K562 (cell line): Measurements from ENCODE around the gene WDR31. TPM values are rescaled to one million over a fixed set of nuclear protein-coding genes. Genes with fewer than 3 reads are reported as not detected.

Source experiments
- CBX3 ChIP-seq, 2 experiments: IDR thresholded peaks; 1 replicate in 1 of 2; 2 replicates in 1 of 2; pipeline ENCODE4 v1.6.1; 2012; ENCODE audit warnings: inconsistent platforms in 2 of 2, low read length in 2 of 2, borderline replicate concordance in 1 of 2, control low read depth in 1 of 2
- EHMT2 ChIP-seq: fragments of 450-650 bp; IDR thresholded peaks from 2 replicates; pipeline ENCODE4 v1.6.1; 2018; ENCODE audit warnings: antibody characterized with exemption
- ELF1 ChIP-seq: fragments of 200-800 bp; sonication (Bioruptor generic); IDR thresholded peaks from 2 replicates; pipeline ENCODE4 v1.6.1; 2016; ENCODE audit warnings: missing genetic modification characterization, missing compliant biosample characterization
- ERF ChIP-seq: fragments of 450-650 bp; formaldehyde crosslinking; IDR thresholded peaks from 2 replicates; pipeline ENCODE4 v1.4.0; 2020; ENCODE audit warnings: mild to moderate bottlenecking, mixed read lengths
- ESRRA ChIP-seq: fragments of 450-650 bp; IDR thresholded peaks from 2 replicates; pipeline ENCODE4 v1.6.1; 2014; ENCODE audit warnings: low read depth, mild to moderate bottlenecking, moderate library complexity, borderline replicate concordance
- FOXJ2 ChIP-seq: fragments of 200-800 bp; sonication (Bioruptor generic); IDR thresholded peaks from 2 replicates; pipeline ENCODE4 v1.6.1; 2016; ENCODE audit warnings: missing genetic modification characterization, missing compliant biosample characterization
- GTF2A2 ChIP-seq: IDR thresholded peaks from 2 replicates; pipeline ENCODE4 v1.6.1; 2016; ENCODE audit warnings: mild to moderate bottlenecking, missing genetic modification characterization, missing compliant biosample characterization
- HIVEP1 ChIP-seq: fragments of 250-450 bp; sonication (Bioruptor Pico); IDR thresholded peaks from 2 replicates; pipeline ENCODE4 v1.4.0; 2020; ENCODE audit warnings: mild to moderate bottlenecking
- ILF3 ChIP-seq: fragments of 450-650 bp; IDR thresholded peaks from 2 replicates; pipeline ENCODE4 v1.6.1; 2018; ENCODE audit warnings: antibody characterized with exemption, mild to moderate bottlenecking, moderate library complexity, borderline replicate concordance
- KLF6 ChIP-seq: fragments of 250-450 bp; sonication (Bioruptor Pico); IDR thresholded peaks from 2 replicates; pipeline ENCODE4 v1.4.0; 2020; ENCODE audit warnings: mild to moderate bottlenecking, moderate library complexity, borderline replicate concordance
- POLR3A ChIP-seq: IDR thresholded peaks from 2 replicates; pipeline ENCODE4 v1.6.1; 2011; ENCODE audit warnings: borderline replicate concordance, mild to moderate bottlenecking, moderate library complexity; ENCODE audit not compliant: insufficient read length, insufficient read depth; ENCODE audit errors: extremely low read depth
- PRMT5 ChIP-seq: sonication (generic); formaldehyde crosslinking; IDR thresholded peaks from 2 replicates; pipeline ENCODE4 v1.5.0; 2020; ENCODE audit warnings: missing genetic modification reagents
- RBM17 ChIP-seq: fragments of 200-400 bp; formaldehyde crosslinking; IDR thresholded peaks from 2 replicates; pipeline ENCODE4 v1.6.1; 2017; ENCODE audit warnings: low read depth, mild to moderate bottlenecking, low read length, borderline replicate concordance
- SMARCA5 ChIP-seq: fragments of 450-650 bp; IDR thresholded peaks from 2 replicates; pipeline ENCODE4 v1.6.1; 2016
- SP1 ChIP-seq: sonication (generic); formaldehyde crosslinking; IDR thresholded peaks from 2 replicates; pipeline ENCODE4 v1.8.1; 2022; ENCODE audit warnings: mild to moderate bottlenecking, missing genetic modification reagents
- TEAD2 ChIP-seq: fragments of 450-650 bp; IDR thresholded peaks from 2 replicates; pipeline ENCODE4 v1.6.1; 2016; ENCODE audit warnings: missing genetic modification characterization, control low read depth, missing compliant biosample characterization
- THRAP3 ChIP-seq: fragments of 450-650 bp; IDR thresholded peaks from 2 replicates; pipeline ENCODE4 v1.6.1; 2016; ENCODE audit warnings: mild to moderate bottlenecking, inconsistent platforms, borderline replicate concordance
- TOE1 ChIP-seq, 2 experiments: fragments of 450-650 bp in 1 of 2; sonication (generic) in 1 of 2; formaldehyde crosslinking in 1 of 2; IDR thresholded peaks; 2 replicates each; pipeline versions ENCODE4 v1.7.1 to v1.8.0; 2016 to 2022; ENCODE audit warnings: borderline replicate concordance in 2 of 2, mild to moderate bottlenecking in 2 of 2, antibody characterized with exemption in 1 of 2, inconsistent platforms in 1 of 2, low read depth in 1 of 2, missing genetic modification reagents in 1 of 2, moderate library complexity in 1 of 2
- ZC3H8 ChIP-seq: fragments of 450-650 bp; IDR thresholded peaks from 2 replicates; pipeline ENCODE4 v1.6.1; 2017
- ZNF23 ChIP-seq: fragments of 250-450 bp; sonication (Bioruptor Pico); IDR thresholded peaks from 2 replicates; pipeline ENCODE4 v1.4.0; 2020; ENCODE audit warnings: mild to moderate bottlenecking
- polyA plus RNA-seq, 8 experiments: library from polyadenylated mRNA; depleted of rRNA in 4 of 8; stranded (reverse) in 5 of 8; unstranded in 3 of 8; fragments of >200 nt; fragmentation: Nextera tagmentation in 2 of 8; fragmentation: Illumina TruSeq in 1 of 8; extraction: Ambion mirVana in 2 of 8; extraction: Trizol in 1 of 8; gene quantifications; 2 replicates each; pipeline versions ENCODE4 v1.2.1 to v1.2.3, GENCODE V29; 2011 to 2014; ENCODE audit warnings: inconsistent platforms in 1 of 8, missing spikeins in 1 of 8
- total RNA-seq, 7 experiments: library from RNA; depleted of rRNA in 6 of 7; stranded (reverse); fragments of >200 nt in 6 of 7; fragmentation: Illumina TruSeq in 2 of 7; extraction: Trizol in 2 of 7; gene quantifications; 2 replicates each; pipeline versions ENCODE4 v1.2.1 to v1.2.3, GENCODE V29; 2011 to 2021; ENCODE audit warnings: low replicate concordance in 1 of 7
- TF ChIP-seq, protein P1 (sequence below): fragments of 450-650 bp; formaldehyde crosslinking; conservative IDR thresholded peaks from 2 replicates; pipeline ENCODE4 v1.4.0; 2022; ENCODE audit warnings: mild to moderate bottlenecking, missing genetic modification characterization
- TF ChIP-seq, protein P2 (sequence below), 2 experiments: fragments of 250-450 bp in 1 of 2; fragments of 450-650 bp in 1 of 2; sonication (Bioruptor Pico) in 1 of 2; IDR thresholded peaks; 2 replicates each; pipeline versions ENCODE4 v1.6.1 to v1.8.0; 2016 to 2021; ENCODE audit warnings: mild to moderate bottlenecking in 2 of 2, moderate library complexity in 2 of 2, missing compliant biosample characterization in 1 of 2, missing genetic modification characterization in 1 of 2
- TF ChIP-seq, protein P3 (sequence below): conservative IDR thresholded peaks from 2 replicates; pipeline ENCODE4 v1.6.1; 2011; ENCODE audit warnings: low read depth, mild to moderate bottlenecking, low read length; ENCODE audit not compliant: control insufficient read depth

The WDR31 gene
- total and polyA plus RNA-seq, 9 of the 15 experiments (the other 6 are each of a cell fraction or from before 2014, with no cell fraction given), result 0.35 to 1.8 (median 0.95) TPM

DNA sequence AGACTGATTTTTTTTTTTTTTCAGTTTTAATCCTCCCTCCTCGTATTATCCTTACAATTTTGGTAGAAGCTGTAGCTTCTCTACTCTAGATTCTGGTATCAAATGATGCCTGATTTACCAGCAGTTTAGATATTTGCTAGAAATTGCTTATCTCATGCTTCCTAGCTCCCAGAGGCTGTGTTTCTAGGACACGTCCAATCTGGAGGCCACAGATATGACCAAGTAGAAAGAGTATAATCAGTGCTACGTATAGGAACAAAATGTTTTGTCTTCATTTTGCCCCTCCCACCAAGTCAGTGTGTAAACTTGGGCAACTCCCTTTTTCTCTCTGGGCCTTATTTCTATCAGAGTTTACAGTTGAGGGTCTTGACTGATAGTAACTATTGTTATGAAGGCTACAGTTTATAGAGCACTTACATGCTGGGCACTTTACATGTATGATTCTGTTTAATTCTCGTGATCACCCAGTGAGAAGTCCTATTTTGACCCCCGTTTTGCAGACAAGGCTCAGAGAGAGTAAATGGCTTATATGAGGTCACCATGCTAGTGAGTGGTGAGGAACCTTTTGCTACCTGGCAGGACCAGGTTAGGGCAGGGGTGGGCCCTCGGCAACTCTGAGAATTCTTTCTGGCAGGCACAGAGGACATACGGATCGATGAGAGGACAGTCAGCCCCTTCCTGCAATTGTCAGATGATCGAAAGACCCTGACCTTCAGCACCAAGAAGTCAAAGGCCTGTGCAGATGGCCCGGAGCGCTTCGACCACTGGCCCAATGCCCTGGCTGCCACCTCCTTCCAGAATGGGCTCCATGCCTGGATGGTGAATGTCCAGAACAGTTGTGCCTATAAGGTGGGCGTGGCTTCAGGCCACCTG is 29.1 kb upstream of the WDR31 start (continued):
- TF ChIP-seq POLR3A, result no peak
- no peak for TF ChIP-seq ELF1 (tag)
- no peak for TF ChIP-seq ESRRA
- no peak for TF ChIP-seq TEAD2
- TF ChIP-seq HIVEP1 (CRISPR knock-in tag), result no peak
- TF ChIP-seq ILF3, result no peak
- TF ChIP-seq ERF (CRISPR knock-in tag), result no peak
- no peak for TF ChIP-seq EHMT2
- TF ChIP-seq CBX3 (IDR thresholded peaks at IDR 0.05; ENCODE audit: borderline replicate concordance in 1 of 2, low read length in 2 of 2), result 0 out of 3 replicates have a peak, but pooled peaks of 1 of the 2 experiments have one; percentile 11
- no peak for TF ChIP-seq PRMT5
- TF ChIP-seq RBM17, result no peak
- TF ChIP-seq GTF2A2, result no peak
- TF ChIP-seq THRAP3, result no peak
- TF ChIP-seq, protein P1, sequence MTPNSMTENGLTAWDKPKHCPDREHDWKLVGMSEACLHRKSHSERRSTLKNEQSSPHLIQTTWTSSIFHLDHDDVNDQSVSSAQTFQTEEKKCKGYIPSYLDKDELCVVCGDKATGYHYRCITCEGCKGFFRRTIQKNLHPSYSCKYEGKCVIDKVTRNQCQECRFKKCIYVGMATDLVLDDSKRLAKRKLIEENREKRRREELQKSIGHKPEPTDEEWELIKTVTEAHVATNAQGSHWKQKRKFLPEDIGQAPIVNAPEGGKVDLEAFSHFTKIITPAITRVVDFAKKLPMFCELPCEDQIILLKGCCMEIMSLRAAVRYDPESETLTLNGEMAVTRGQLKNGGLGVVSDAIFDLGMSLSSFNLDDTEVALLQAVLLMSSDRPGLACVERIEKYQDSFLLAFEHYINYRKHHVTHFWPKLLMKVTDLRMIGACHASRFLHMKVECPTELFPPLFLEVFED (CRISPR knock-in tag), result no peak
- no peak for TF ChIP-seq ZC3H8
- TF ChIP-seq FOXJ2 (tag), result 0 out of 2 replicates have a peak, but pooled peaks have one; percentile 44
- TF ChIP-seq, protein P2, sequence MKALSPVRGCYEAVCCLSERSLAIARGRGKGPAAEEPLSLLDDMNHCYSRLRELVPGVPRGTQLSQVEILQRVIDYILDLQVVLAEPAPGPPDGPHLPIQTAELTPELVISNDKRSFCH (CRISPR knock-in tag; IDR thresholded peaks at IDR 0.05), result no peak
- TF ChIP-seq, protein P2 (tag; IDR thresholded peaks at IDR 0.05), result no peak
- 0 out of 2 replicates have a peak, but pooled peaks have one; percentile 32 for TF ChIP-seq SP1 (CRISPR knock-in tag)
- TF ChIP-seq KLF6 (CRISPR knock-in tag), result no peak
- TF ChIP-seq TOE1 (IDR thresholded peaks at IDR 0.05; ENCODE audit: borderline replicate concordance), result no peak
- TF ChIP-seq TOE1 (CRISPR knock-in tag; IDR thresholded peaks at IDR 0.05; ENCODE audit: borderline replicate concordance, low read depth), result no peak
- no peak for TF ChIP-seq ZNF23 (CRISPR knock-in tag)
- TF ChIP-seq SMARCA5, result no peak
- TF ChIP-seq, protein P3, sequence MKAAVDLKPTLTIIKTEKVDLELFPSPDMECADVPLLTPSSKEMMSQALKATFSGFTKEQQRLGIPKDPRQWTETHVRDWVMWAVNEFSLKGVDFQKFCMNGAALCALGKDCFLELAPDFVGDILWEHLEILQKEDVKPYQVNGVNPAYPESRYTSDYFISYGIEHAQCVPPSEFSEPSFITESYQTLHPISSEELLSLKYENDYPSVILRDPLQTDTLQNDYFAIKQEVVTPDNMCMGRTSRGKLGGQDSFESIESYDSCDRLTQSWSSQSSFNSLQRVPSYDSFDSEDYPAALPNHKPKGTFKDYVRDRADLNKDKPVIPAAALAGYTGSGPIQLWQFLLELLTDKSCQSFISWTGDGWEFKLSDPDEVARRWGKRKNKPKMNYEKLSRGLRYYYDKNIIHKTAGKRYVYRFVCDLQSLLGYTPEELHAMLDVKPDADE, result no peak
